Fibroblast of mammary gland (primary cell): ENCODE data around the gene MEF2A.

Experiments
- DNase-seq: peaks from one replicate; pipeline ENCODE4 v3.0.0-alpha.2; 2010; ENCODE audit warnings: low read depth
- H3K4me3 ChIP-seq: 2 replicates; pipeline ENCODE4 v1.5.1; 2011; ENCODE audit warnings: low read depth, mild to moderate bottlenecking, low read length, moderate library complexity; ENCODE audit not compliant: control insufficient read depth
- TF ChIP-seq, protein P1 (sequence below): conservative IDR thresholded peaks from 2 replicates; pipeline ENCODE4 v1.5.1; 2011; ENCODE audit warnings: low read depth, low read length, inconsistent platforms; ENCODE audit not compliant: control insufficient read depth, insufficient read depth

Gene MEF2A

DNA sequence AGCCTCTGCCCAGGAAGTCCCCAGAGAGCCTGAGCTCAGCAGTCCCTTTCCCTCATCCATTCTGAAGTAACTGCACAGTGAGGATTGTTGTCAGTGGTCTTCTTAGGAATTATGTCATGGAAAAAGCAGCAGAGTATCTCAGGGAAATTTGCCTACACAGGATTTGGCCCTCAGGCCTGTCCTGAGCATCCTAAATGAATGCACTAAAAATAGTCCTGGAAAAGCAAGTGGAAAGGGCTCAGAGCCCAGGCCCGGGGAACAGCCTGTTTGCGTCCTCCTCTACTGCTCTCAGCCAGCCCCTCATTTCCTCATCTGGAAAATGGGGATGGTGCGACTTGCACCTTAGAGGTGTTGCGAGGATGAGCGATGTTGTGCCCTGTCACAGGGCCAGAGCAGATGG, 145.8 kb downstream of the MEF2A start:
- DNase-seq = peak; percentile 40
- TF ChIP-seq, protein P1, sequence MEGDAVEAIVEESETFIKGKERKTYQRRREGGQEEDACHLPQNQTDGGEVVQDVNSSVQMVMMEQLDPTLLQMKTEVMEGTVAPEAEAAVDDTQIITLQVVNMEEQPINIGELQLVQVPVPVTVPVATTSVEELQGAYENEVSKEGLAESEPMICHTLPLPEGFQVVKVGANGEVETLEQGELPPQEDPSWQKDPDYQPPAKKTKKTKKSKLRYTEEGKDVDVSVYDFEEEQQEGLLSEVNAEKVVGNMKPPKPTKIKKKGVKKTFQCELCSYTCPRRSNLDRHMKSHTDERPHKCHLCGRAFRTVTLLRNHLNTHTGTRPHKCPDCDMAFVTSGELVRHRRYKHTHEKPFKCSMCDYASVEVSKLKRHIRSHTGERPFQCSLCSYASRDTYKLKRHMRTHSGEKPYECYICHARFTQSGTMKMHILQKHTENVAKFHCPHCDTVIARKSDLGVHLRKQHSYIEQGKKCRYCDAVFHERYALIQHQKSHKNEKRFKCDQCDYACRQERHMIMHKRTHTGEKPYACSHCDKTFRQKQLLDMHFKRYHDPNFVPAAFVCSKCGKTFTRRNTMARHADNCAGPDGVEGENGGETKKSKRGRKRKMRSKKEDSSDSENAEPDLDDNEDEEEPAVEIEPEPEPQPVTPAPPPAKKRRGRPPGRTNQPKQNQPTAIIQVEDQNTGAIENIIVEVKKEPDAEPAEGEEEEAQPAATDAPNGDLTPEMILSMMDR = no peak
- H3K4me3 ChIP-seq = no peak overlapping the region

DNA sequence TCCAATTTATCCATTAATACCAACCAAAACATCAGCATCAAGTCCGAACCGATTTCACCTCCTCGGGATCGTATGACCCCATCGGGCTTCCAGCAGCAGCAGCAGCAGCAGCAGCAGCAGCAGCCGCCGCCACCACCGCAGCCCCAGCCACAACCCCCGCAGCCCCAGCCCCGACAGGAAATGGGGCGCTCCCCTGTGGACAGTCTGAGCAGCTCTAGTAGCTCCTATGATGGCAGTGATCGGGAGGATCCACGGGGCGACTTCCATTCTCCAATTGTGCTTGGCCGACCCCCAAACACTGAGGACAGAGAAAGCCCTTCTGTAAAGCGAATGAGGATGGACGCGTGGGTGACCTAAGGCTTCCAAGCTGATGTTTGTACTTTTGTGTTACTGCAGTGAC, 146.6 kb downstream of the MEF2A start:
- DNase-seq = no peak
- H3K4me3 ChIP-seq = no peak overlapping the region
- TF ChIP-seq, protein P1 = no peak

DNA sequence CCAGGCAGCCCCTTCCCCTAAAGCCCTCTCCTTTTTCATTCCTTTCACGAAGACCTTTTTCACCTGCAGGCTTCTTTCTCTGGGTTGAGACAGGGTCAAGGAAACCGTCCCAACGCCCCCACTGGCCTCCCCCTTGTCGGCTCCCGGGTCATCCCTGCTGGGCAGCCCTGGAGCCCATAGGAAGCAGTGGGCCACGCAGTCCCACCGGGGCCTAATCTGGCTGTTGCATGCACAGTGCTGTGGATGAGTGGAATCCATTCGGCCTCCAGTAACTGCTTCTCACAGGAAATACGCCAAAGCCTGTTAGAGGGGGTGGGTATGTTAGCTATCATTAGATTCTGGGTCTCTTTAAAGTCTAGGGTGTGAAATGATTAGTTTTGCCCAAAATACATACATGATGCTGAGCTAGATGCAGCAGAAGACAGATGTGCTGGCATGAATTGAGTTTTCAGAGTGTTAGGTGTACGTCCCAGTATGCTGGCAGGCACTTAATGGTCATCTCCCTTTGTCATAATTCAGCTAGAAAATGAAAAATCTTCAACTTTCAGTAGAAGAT, 150.8 kb downstream of the MEF2A start:
- H3K4me3 ChIP-seq = no peak overlapping the region
- no peak for DNase-seq
- TF ChIP-seq, protein P1 = no peak

DNA sequence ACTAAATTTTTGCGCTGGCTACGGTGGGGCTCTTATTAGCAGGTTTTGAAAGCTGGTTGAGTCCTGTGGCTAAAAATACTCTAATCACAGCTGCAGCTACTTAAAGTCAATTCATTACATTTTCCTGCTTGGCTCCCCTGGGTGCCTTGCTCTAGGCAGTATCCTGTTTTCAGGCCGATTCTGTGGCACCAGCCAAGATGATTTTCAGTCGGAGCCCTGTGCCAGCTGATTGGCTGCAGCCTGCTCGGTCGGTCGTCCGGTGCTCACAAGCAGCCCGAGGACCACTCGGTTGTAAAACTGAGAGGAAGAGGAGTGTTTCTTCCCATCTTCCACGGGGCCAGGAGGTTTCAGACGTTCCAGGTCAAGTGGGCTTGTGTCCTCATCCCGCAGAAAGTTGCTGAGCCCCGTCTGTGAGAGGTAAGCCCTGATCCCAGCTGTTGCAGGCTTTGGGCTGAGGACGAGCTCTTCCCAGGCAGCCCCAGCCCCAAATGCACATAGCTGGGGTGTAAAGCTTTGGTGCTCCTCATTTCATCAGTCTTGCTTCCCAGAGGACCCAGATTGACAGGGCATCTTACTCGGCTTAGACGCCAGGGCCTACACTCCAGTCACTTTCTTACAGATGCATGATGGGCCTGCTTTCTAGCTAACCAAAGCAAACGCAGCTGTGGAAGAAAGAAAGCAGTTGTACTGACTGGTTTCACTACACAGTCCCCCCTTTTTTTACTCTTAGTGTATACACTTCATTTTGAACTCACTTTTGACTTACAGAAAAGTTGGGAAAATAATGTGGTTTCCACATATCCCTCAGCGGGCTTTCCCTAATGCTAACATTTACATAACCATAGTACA, 151.6 kb downstream of the MEF2A start:
- TF ChIP-seq, protein P1 = no peak
- no peak overlapping the region for H3K4me3 ChIP-seq
- peak; percentile 45 for DNase-seq

- DNase-seq = no peak
- TF ChIP-seq, protein P1 = no peak
- no peak overlapping the region for H3K4me3 ChIP-seq
Measured at GRCh38 chr15:99718421-99718820, 152.6 kb downstream of the MEF2A start.

DNA sequence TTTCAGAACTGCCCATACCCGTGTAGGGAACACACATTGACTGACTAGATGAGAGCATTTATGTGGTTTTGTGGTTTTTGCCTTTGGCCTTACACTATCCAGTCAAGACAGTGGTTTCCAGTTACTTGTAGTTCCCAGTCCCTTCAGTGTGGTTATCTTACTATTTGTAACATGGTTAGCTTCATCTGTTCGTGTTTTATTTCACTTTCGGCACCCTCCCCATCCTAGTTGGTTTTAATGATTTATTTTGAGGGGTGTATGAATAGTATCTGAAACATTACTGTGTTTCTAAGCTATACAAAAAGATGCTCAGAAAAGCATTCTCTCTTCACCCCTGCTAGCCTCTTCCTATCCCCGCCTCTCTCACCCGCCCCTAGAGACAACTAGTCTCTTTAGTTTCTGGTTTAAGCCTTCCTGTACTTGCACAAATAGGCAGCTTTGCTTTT, 153.3 kb downstream of the MEF2A start:
- no peak overlapping the region for H3K4me3 ChIP-seq
- peak; percentile 85 for DNase-seq
- TF ChIP-seq, protein P1 = no peak
